ENCODE data around the gene PHB1.

- TF ChIP-seq CTCF (IDR thresholded peaks at IDR 0.05) (no peak), POLR2A (IDR thresholded peaks at IDR 0.05) (no peak)
Measured at GRCh38 chr17:49379926-49380325, 34.8 kb downstream of the PHB1 start.

Data from gastroesophageal sphincter (tissue), 3 donors.